Measurements from ENCODE around the gene MROH7. TPM values are rescaled to one million over a fixed set of nuclear protein-coding genes. Genes with fewer than 3 reads are reported as not detected.

The MROH7 gene
- total and polyA plus RNA-seq, 2 of the 13 experiments (the other 11 are each of a cell fraction or from before 2014, with no cell fraction given): 0.09 TPM

DNA sequence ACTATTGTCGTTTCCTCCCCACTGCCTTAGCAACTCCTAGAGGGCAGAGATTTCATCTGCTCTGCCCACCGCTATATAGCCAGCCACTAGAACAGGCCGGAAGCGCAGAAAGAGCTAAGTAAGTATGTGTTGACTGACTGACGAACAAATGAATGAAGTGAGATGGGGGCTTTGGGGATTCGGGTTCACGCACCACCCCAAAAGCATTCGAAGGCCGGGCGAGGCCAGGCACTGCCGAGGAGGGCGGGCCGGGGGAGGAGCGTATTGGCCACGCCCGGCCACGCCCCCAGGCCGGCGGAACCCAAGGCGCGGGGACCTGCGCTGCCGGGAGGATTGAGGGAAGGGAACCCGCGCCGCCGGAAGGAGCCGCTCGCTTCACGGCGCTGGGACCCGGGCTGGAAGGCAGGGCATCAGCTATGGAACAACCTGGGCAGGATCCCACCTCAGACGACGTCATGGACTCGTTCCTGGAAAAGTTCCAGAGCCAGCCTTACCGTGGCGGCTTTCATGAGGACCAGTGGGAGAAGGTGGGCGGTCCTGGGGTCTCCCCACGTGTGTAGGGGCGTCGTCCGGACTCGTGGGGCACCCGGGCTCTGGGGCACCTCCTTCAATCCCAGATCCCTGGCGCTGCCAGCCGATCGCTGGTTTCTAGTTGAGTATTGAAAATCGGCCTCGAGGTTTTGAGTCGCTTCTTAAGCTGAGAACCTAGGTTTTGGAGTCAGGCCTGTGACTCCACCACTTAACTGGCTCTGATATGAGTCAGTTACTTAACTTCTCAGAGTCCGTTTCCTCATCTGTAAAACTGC lies 74.1 kb downstream of the MROH7 start, which contains the start of gene TTC4 (continued):
- TF ChIP-seq IRX3 (CRISPR knock-in tag; IDR thresholded peaks at IDR 0.05; ENCODE audit: borderline replicate concordance, low read depth) (no peak), RBM39 (IDR thresholded peaks at IDR 0.05; ENCODE audit: low read depth, low read length, poor library complexity, severe bottlenecking) (peak; percentile 89), HDAC1 (CRISPR knock-in tag; IDR thresholded peaks at IDR 0.05) (peak; percentile 94), SP4 (CRISPR knock-in tag; IDR thresholded peaks at IDR 0.05) (peak; percentile 100), CBX1 (IDR thresholded peaks at IDR 0.05; ENCODE audit: low read depth) (peak; percentile 86), DPF2 (CRISPR knock-in tag; IDR thresholded peaks at IDR 0.05; ENCODE audit: borderline replicate concordance, low read depth) (no peak), NFRKB (IDR thresholded peaks at IDR 0.05) (no peak), ZBTB8A (CRISPR knock-in tag; IDR thresholded peaks at IDR 0.05; ENCODE audit: borderline replicate concordance, low read depth) (no peak), ZNF782 (CRISPR knock-in tag; IDR thresholded peaks at IDR 0.05; ENCODE audit: borderline replicate concordance) (peak; percentile 86; the same call in 1 of the 2 replicates), NFYB (CRISPR knock-in tag; IDR thresholded peaks at IDR 0.05) (peak; percentile 38; the same call in 1 of the 2 replicates), ZNF749 (CRISPR knock-in tag; IDR thresholded peaks at IDR 0.05; ENCODE audit: borderline replicate concordance) (no peak), ZNF354B (CRISPR knock-in tag; IDR thresholded peaks at IDR 0.05) (no peak), AGO1 (IDR thresholded peaks at IDR 0.05; ENCODE audit: low read depth, low read length, poor library complexity, severe bottlenecking) (no peak), ZNF883 (CRISPR knock-in tag; IDR thresholded peaks at IDR 0.05; ENCODE audit: not compliant biosample characterization) (no peak), ASH2L (IDR thresholded peaks at IDR 0.05; ENCODE audit: insufficient read length, low read depth, low read length) (peak; percentile 91), ZFAT (CRISPR knock-in tag; conservative IDR thresholded peaks at IDR 0.05) (no peak), ZFYVE20 (CRISPR knock-in tag; IDR thresholded peaks at IDR 0.05; ENCODE audit: borderline replicate concordance, low read depth) (0 out of 2 replicates have a peak, but pooled peaks have one; percentile 37)
- TF ChIP-seq, protein P1, sequence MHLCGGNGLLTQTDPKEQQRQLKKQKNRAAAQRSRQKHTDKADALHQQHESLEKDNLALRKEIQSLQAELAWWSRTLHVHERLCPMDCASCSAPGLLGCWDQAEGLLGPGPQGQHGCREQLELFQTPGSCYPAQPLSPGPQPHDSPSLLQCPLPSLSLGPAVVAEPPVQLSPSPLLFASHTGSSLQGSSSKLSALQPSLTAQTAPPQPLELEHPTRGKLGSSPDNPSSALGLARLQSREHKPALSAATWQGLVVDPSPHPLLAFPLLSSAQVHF (CRISPR knock-in tag; IDR thresholded peaks at IDR 0.05): 0 out of 2 replicates have a peak, but pooled peaks have one; percentile 29
- TF ChIP-seq, protein P2, sequence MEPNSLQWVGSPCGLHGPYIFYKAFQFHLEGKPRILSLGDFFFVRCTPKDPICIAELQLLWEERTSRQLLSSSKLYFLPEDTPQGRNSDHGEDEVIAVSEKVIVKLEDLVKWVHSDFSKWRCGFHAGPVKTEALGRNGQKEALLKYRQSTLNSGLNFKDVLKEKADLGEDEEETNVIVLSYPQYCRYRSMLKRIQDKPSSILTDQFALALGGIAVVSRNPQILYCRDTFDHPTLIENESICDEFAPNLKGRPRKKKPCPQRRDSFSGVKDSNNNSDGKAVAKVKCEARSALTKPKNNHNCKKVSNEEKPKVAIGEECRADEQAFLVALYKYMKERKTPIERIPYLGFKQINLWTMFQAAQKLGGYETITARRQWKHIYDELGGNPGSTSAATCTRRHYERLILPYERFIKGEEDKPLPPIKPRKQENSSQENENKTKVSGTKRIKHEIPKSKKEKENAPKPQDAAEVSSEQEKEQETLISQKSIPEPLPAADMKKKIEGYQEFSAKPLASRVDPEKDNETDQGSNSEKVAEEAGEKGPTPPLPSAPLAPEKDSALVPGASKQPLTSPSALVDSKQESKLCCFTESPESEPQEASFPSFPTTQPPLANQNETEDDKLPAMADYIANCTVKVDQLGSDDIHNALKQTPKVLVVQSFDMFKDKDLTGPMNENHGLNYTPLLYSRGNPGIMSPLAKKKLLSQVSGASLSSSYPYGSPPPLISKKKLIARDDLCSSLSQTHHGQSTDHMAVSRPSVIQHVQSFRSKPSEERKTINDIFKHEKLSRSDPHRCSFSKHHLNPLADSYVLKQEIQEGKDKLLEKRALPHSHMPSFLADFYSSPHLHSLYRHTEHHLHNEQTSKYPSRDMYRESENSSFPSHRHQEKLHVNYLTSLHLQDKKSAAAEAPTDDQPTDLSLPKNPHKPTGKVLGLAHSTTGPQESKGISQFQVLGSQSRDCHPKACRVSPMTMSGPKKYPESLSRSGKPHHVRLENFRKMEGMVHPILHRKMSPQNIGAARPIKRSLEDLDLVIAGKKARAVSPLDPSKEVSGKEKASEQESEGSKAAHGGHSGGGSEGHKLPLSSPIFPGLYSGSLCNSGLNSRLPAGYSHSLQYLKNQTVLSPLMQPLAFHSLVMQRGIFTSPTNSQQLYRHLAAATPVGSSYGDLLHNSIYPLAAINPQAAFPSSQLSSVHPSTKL (CRISPR knock-in tag; IDR thresholded peaks at IDR 0.05): peak; percentile 63
- TF ChIP-seq, protein P3, sequence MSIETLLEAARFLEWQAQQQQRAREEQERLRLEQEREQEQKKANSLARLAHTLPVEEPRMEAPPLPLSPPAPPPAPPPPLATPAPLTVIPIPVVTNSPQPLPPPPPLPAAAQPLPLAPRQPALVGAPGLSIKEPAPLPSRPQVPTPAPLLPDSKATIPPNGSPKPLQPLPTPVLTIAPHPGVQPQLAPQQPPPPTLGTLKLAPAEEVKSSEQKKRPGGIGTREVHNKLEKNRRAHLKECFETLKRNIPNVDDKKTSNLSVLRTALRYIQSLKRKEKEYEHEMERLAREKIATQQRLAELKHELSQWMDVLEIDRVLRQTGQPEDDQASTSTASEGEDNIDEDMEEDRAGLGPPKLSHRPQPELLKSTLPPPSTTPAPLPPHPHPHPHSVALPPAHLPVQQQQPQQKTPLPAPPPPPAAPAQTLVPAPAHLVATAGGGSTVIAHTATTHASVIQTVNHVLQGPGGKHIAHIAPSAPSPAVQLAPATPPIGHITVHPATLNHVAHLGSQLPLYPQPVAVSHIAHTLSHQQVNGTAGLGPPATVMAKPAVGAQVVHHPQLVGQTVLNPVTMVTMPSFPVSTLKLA (IDR thresholded peaks at IDR 0.05): no peak
- TF ChIP-seq, protein P4, sequence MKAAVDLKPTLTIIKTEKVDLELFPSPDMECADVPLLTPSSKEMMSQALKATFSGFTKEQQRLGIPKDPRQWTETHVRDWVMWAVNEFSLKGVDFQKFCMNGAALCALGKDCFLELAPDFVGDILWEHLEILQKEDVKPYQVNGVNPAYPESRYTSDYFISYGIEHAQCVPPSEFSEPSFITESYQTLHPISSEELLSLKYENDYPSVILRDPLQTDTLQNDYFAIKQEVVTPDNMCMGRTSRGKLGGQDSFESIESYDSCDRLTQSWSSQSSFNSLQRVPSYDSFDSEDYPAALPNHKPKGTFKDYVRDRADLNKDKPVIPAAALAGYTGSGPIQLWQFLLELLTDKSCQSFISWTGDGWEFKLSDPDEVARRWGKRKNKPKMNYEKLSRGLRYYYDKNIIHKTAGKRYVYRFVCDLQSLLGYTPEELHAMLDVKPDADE (CRISPR knock-in tag; IDR thresholded peaks at IDR 0.05): no peak

Data from HepG2 (cell line).